Measurements from ENCODE around the gene MKLN1.

MKLN1 gene

DNA sequence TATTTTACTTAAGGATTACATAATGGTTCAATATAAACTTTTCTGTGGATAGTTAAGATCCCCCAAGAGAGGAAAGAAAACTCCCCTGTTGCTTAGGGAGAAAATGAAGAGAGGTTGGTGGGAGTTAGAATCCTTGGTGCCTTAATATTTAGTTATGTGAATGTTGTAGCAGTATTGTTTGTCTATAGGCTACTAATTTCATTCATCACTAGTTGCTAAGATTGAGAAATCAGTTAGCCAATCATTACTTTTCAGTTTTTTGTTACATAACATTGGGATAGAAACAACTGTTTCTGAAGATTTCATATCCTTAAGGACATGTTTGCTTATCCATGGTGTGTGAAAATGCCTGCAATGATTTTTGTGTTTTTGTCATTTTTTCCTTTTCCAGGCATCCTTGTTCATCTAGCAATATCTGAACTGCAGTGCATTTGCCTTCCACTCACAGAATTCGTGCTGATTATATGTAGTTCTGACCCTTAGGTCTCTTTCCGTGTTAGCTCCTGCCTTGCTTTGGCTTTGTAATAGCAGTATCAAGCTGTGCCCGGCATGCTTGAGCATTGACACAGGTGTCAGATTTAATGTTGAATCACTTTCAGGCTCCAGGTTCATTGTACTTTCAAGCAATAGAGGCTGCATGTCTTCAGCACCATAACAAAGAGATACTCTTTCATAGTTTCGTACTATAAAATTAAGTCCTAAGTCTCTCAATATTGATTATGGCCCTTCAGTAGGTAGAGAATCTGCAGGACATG is 143.8 kb downstream of the MKLN1 start:
- DNase-seq: no peak

GRCh38 chr7:131476740-131477139 is 149.1 kb downstream of the MKLN1 start:
- DNase-seq: no peak

GRCh38 chr7:131480384-131481315 is 153.0 kb downstream of the MKLN1 start:
- DNase-seq: no peak

DNA sequence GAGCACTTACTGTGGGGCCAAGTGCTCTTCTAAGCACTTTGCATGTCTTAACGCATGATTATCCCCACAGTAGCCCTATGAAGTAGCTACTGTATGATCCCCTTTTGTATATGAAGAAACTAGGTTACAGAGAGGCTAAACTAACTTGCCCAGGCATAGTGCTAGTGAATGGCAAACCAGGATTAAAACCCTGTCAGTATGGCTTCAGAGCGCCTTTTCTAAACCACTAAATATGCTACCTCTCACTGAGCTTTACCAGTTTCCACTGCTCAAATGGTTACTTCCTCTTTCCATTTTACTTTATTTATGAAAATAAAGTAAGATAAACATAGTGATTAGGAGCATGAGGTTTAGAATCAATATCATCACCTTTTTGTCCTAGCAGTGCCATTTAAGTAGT is 155.1 kb downstream of the MKLN1 start:
- no peak for DNase-seq

- no peak for DNase-seq
Measured at GRCh38 chr7:131483586-131483985, 155.9 kb downstream of the MKLN1 start.

DNA sequence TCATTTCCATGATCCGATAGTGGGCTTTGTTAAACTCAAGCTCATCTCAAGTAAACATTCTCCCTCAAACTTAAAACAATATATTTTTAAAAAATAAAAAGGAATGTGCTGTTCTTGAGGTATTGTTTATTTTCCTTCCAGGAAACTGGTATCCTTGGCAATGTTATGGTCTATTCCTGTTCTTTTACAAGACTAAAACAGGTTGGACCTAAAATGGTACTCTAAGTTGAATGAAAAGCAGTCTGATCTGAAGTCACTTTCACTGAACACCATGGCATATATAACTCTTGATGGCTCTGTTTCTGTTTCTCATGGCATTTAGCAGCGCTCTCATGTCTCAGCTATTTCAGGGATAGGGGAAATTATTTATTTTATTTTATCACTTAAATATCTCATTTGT is 158.7 kb downstream of the MKLN1 start:
- no peak for DNase-seq

- no peak for DNase-seq
Measured at GRCh38 chr7:131487217-131487616, 159.5 kb downstream of the MKLN1 start.

DNA sequence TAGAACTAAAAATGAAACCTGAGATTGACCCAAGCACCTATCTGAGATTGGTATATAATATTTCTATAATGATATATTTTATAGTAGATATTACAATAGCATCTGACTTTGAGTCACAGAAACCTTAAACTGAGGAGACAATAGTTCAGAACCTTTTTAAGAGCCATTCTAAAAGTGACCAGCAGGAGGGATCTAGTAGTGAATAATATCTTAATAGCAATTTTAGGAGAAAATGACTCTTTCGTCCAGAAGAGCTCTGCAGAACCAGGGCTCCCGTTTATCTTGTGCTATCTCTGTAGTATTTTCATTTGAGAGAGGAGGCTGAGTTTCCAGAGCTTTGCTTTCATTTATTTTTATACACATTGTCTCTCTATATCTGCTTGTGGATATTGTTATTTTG is 160.7 kb downstream of the MKLN1 start:
- DNase-seq: no peak

DNA sequence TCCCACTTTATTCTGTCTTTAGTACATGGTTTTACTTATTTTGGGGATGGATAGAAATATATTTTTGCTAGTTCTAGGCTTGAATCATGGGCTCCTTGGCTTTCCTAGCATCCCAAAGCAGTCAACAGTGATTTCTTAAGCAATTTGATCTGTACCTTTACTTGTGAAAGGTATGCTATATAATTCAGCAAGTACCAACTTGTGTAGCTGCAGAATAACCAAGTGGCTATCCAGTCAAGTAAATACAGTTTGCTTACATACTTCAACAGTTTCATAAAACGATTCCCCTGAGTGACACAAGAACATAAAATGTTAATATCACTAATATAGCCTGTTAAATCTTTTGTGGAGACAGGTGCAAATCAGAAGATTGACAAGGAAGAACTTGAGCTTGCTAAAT is 161.5 kb downstream of the MKLN1 start:
- DNase-seq: no peak

GRCh38 chr7:131489881-131490280 is 162.2 kb downstream of the MKLN1 start:
- no peak for DNase-seq

DNA sequence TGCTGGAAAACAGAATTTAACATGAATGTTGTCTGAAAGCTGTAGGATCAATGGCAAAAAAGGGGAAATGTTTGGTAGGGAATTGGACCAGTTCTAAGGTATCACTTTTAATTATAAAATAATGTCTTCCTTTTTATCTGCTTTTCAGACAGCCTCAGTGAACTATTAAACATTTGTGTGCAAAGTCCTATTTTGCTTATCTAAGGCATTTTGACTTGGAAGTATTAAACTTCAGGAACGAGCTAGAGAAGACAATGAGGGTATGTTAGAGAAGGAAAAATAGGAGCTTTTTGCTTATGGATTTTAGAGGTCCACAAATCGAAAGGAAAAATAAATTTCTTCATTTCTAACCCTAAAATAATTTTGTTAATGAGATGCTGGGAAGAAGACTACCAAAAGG is 165.4 kb downstream of the MKLN1 start:
- no peak for DNase-seq

DNA sequence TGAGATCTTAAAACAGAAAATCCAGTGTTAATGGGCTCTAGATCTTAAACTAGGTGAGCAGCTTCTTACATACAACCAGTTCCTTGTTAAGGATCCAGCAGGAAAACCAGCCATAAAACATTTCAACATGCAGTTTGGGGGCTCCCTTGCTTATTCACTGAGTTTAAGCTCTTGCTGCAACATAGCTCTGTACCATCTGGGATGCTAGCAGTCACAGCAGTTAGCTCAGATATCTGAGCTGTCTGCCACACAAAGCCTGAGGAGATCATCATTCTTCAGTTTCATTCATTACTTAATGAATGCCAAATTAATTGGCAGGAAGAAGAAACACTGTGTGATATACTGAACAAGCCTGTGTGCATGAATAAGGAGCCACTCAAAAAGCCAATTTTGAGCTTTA is 165.9 kb downstream of the MKLN1 start:
- DNase-seq: no peak

DNA sequence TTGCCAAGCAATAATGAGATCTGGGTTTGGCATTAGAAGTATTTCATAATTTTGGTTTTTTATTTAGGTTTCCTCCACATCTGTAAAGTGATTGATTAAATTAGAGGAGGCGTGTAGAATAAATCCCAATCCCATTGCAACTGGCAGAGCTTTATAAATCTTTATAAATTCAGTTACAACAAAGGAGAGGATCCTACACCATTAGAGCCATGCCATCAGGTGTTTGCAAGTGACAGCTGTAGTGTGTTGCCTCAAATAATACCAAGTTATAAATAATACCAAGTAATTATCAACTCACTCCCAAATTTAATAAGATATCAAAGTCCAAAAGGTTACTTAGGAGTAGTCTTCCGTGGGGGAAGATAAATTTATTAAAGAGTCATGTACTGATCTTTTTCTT is 166.5 kb downstream of the MKLN1 start:
- DNase-seq: no peak

DNA sequence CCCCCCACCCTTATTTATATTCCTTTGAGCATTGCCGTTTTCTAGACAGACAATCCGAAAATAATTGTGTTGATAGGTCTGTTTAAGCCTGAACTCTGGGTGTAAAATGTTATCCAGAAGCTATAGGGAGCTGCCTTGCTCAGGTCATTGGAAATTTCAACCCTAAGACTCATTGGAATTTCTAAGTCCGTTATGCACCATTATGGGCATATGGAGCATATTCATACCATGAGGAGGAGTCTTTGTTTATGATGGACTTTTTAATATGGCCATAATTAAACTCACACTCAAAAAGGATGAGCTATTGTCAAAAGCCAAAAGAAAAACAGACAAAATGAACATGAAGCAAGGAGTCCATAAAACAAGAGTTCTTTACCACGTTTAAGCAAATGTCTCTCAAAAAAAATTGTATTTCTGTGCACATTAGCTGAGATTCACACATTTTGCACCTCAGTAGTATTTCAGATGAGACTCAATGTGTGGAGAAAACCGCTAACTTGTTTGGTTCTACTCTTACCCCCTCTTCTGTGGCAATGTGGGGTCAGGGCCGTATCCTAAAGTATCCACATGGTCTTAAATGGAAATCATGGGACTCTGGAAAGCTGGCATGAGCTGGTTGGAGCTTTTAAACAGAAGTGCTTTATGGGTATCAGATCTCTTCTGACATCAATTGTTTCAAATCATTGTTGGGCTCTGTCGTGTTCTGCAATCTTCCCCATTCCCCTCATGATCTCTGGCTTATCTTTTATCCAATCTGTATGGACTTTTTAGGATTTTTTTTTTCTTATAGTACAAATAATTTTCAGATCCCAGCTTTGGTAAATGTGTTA is 168.2 kb downstream of the MKLN1 start:
- DNase-seq: no peak

GRCh38 chr7:131497454-131497853 is 169.8 kb downstream of the MKLN1 start:
- no peak for DNase-seq

DNA sequence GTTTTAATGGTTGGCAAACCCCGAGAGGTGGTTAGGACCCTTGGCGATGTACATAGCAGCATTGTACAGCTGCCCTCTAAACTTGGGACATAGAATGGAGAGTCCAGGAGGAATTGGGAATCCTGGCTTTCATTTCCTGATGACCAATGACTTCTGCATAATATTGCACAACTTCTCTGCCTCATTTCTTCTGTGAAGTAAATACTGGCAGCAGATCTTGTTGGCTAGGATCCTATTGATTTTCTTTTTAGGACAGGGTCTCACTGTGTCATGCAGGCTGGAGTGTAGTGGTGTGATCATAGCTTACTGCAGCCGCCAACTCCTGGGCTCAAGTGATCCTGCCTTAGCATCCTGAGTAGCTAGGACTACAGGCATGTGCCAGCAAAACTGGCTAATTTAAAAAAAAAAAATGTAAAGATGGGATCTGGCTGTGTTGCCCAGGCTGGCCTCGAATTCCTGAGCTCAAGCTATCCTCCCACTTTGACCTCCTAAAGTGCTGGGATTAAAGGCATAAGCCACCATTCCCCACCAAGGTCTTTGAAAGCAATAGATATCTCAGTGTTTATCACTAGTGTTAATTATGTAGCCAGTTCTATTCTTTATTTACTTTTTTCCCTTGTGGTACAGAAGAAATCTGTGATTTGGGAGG is 170.7 kb downstream of the MKLN1 start:
- DNase-seq: no peak

DNA sequence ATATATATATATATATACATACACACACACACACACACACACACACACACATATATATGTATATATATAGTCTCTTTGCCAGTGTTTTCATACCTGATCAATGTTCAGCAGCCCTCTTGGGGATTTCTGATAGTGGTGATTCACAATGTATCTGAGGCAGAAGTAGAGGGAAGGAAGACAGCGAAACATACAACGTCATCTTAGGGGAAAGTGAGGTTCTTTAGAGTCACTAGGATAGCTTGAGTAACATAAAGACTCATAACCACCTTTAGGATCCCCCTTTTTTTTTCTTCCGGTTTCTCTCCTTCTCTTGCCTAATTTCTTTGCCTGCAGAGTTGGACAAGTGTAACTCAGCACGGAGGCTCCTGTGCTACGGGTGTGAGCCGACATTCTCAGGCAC is 172.1 kb downstream of the MKLN1 start:
- no peak for DNase-seq

- DNase-seq: no peak
Measured at GRCh38 chr7:131500357-131500756, 172.7 kb downstream of the MKLN1 start.

DNA sequence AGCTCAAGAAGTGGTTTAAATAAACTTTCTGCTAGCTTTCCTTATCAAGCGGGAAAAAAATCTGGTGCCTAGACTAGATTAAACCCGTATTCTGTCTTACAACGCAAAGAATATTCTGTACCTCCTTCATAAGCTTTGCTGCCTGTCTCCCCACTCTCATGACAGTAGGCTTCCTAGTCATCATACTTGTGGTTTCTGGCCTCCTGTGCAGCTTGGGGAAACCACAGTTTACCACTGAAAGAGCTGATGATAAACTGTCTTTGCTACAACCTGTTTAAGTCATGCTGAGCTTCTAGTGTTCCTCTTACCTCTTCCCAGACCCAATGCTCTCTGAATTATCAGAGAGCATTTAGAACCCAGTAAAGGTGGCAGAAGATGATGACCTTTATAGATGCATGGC is 173.7 kb downstream of the MKLN1 start:
- no peak for DNase-seq

GRCh38 chr7:131501930-131502685 is 174.4 kb downstream of the MKLN1 start:
- DNase-seq: no peak

GRCh38 chr7:131502810-131503508 is 175.3 kb downstream of the MKLN1 start:
- no peak for DNase-seq

Measured in NCI-H510A (cell line).